Umbilical cord (tissue), 2 donors: ENCODE data around the gene LMBR1. TPM values are rescaled to one million over a fixed set of nuclear protein-coding genes. Genes with fewer than 3 reads are reported as not detected.
"Not testable (repeated sequence)": the region's sequence is repeated elsewhere in the genome, so short reads cannot be mapped to it uniquely, and the experiment has no call there.

Experiments used
- DNase-seq: peaks from one replicate; pipeline ENCODE4 v3.0.0-alpha.2; 2015; ENCODE audit warnings: low spot score
- total RNA-seq: library from RNA; depleted of rRNA; stranded (reverse); fragments of >200 nt; gene quantifications from one replicate; pipeline ENCODE4 v1.2.3, GENCODE V29; 2014; ENCODE audit warnings: low replicate concordance; ENCODE audit not compliant: insufficient read depth

The LMBR1 gene
- total RNA-seq, 1 donor from 2014 or later = 56.3 TPM

DNA sequence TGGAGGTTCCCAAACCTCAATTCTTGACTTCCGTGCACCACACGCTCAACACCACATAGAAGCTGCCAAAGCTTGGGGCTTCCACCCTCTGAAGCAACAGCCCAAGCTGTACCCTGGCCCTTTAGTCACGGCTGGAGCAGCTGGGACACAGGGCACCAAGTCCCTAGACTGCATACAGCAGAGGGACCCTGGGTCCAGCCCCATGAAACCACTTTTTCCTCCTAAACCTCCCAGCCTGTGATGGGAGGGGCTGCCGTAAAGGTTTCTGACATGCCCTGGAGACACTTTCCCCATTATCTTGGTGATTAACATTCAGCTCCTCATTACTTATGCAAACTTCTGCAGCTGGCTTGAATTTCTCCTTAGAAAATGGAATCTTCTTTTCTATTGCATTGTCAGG, 194.5 kb downstream of the LMBR1 start:
- DNase-seq = not testable (repeated sequence)

DNA sequence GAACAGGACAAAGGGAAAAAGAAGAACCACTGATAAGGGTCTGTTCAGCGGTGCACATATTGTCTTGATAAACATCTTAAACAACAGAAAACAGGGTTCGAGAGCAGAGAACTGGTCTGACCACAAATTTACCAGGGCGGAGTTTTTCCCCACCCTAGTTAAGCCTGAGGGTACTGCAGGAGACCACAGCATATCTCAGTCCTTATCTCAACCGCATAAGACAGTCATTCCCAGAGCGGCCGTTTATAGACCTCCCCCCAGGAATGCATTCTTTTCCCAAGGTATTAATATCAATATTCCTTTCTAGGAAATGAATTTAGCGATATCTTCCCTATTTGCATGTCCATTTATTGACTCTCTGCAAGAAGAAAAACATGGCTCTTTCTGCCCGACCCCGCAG, 195.7 kb downstream of the LMBR1 start:
- not testable (repeated sequence) for DNase-seq

DNA sequence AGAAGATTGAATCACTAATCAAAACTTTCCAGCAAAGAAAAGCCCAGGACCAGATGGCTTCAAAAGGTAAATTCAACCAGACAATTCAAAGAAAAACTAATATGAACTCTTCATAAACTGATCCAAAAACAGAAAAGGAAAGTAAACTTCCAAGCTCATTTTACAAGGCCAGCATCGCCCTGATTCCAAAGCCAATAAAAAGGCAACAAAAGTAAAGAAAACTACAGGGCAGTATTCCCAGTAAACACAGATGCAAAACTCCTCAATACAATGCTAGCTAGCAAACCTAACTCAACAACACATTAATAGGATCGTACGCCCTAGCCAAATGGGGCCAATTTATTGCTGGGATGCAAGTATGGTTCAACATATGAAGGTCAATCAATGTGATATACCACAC, 199.4 kb downstream of the LMBR1 start:
- no peak for DNase-seq

DNA sequence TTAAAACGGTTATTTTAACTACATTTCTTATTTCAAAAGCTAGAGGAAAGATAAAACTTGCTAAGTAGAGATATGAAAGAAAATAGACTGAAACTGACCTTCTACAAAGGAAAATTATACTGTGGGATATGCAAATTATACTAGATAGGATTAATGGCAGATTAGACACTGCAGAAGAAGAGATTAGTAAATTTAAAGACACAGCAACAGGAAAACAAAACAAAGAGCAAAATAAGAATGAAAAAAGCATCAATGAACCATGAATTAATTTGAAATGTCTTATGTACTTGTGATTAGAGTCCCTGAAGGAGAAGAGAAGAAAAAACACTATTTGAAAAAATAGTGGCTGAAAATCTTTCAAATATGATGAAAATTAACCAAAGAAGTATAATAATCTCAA, 200.1 kb downstream of the LMBR1 start:
- DNase-seq = no peak

DNA sequence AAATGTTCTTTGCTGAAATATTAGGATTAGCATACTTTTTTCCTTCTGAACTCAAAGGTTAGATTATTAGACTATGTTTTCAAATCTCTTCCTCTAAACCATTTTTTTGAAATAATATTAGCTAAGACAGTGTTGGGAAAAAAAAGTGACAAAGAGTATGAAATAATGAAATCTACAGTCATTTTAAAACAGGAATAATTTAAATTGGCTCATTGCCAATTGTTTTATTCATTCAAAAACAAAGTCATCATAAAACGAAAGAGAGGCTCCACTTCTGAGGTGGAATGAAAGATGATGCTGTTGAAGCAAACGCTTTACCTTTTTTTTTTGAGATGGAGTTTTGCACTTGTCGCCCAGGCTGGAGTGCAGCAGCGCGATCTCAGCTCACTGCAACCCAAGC, 201.2 kb downstream of the LMBR1 start:
- DNase-seq = no peak

DNA sequence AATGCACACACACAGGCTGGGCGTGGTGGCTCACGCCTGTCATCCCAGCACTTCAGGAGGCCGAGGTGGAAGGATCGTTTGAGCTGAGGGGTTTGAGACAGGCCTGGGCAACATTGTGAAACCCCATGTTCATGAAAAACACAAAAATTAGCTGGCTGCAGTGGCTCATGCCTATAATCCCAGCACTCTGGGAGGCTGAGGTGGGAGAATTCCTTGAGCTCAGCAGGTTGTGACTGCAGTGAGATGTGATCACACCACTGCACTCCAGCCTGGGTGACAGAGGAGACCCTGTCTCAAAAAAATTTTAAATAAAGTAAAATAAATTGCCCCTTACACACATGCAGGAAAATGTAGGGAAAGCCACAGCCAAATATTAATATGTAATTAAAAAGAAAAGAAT, 208.3 kb downstream of the LMBR1 start:
- DNase-seq = no peak

DNA sequence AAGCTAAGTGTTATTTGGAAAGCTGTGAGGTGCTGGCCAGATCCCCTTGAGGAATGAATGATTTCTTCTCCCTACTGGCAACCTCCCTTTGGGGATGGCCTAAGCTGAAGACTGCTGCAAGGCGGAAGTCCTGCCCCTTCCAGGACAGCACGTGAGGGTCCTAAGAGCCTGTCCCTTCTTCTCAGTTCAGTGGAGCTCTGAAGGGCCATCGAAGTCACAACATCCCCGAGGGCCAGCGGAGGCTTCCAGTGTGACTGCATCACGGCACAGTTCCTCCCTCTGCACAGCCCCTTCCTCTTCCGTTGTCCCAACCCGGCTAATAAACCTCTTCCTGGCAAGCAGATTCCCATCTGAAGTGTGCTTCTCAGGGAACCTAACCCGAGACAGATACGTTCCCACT, 208.7 kb downstream of the LMBR1 start:
- no peak for DNase-seq

DNA sequence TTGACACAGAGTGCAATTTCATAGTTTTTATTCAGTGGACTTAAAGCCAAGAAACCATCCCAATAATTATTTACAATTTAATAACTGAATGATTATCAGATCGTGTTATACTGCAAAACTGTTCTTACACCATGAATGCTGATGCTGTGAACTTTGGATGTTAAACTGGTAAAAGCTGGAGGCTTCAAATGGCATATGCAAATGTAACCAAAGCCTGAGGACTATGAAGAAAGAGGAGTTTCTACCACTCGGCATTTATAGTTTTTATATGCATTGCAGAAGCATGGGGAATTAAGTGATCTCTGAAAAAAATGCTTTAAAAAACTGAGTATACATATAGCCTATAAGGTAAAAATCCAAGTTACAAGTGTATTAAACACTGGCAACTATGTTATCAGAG, 210.1 kb downstream of the LMBR1 start:
- no peak for DNase-seq

DNA sequence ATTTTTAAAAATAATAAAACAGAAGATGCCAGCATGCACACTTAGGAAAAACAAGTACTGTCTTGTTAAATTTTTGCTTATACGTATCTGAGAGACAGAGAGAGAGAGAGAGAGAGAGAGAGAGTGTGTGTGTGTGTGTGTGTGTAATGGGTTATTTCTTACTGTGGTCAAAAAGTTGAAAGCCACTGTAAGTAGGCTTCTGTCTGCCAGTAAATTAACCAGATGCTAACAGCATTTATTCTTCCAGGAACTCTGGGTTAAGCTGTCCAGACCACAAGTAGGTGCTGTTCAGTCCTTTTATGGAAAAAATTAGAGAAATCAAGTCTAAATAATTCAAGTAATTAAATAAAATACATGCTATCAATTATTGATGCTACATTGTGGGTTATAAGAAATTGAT, 212.7 kb downstream of the LMBR1 start:
- peak; percentile 5 for DNase-seq

DNA sequence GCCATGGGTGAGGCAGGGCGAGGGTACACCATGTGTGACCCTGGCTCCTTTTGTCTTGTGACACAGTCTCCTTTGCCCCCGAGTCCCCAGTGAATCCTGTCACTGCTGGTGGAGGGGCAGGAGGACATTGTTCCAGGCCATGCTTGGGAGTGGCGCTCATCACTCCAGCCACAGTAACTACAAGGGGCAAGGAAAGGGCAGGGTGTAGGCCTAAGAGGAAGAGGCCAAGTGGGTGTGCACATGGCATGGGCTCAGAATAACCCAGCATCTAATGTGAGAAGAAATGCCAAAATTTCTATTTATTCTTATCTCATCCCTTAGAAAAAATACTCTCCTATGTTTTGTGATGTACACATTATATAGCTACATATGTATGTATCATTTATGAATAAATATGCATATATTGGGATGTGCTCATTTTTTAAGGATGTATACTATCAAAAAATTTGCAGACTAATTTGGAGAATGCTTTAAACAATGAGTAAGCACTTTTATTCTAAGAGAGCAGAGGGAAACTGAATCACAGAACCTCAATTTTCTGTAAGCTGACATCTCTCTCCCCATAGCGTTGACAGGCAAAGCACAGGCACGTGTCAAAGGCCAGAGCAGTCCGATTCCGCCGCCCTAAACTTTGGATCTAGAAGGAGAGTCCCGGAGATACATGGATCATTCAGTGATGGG, 215.5 kb downstream of the LMBR1 start:
- no peak for DNase-seq

DNA sequence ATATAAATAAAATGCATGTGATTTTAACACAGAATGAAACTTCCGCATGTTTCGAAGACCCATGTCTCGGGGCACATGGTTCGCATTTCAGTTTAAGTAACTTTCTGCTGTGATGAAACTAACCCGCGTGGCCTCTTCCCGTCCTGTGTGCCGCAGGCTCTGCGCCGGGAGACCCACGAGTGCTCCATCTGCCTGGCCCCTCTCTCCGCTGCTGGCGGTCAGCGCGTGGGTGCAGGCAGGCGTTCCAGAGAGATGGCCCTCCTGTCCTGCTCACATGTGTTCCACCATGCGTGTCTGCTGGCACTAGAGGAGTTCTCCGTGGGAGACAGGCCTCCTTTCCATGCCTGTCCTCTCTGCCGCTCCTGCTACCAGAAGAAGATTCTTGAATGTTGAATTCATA, 216.7 kb downstream of the LMBR1 start:
- no peak for DNase-seq

DNA sequence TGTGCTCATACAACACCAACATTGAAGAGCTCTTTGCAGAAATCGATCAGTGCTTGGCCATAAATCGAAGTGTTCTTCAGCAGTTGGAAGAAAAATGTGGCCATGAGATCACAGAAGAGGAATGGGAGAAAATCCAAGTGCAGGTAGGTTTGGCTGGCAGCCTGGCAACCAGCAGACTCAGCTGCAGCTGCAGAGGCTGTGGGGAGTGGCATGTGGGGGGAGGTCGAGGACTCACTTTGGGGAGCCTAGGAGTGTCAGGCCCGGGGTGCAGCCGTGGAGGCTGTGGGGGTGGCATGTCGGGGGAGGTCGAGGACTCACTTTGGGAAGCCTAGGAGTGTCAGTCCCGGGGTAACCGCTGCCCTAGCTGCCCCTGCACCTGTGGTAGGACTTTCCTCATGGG, 217.3 kb downstream of the LMBR1 start:
- no peak for DNase-seq

DNA sequence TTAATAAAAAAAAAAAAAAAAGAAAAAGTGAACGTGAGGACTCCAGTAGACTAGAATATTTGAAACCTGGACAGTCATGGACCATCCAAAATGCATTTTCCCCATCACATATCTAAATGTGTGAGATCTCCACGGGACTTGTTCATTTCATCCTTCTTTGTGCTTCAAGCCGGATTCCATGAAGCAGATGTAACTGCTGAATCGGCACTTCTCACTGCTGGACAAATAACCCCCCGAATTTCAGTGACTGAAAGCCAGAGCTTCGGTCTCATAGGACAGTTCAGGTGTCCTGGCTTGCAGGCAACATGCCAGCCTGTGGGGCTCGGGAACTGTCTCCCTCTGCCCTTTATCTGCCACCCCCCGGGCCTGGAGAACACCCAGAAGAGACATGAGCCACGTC, 219.1 kb downstream of the LMBR1 start:
- DNase-seq = no peak

DNA sequence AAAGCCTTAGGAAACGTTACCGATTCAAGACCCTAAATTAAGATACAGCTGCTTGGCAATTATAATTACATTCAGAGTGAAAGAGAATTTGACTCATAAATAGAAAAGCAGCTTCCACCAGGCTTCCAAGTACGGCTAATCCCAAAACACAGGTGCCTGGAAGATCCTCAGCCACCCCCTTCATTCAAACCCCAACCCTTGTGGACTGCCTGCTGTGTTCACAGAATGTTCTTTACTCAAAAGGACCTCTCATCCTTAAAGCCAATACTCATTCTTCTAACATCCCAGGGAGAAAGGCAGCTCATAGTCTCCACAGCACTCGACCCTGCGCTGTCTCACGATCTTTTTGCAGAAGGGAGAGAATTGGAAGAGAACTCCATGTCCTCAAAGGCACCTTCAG, 219.5 kb downstream of the LMBR1 start:
- DNase-seq = no peak

DNA sequence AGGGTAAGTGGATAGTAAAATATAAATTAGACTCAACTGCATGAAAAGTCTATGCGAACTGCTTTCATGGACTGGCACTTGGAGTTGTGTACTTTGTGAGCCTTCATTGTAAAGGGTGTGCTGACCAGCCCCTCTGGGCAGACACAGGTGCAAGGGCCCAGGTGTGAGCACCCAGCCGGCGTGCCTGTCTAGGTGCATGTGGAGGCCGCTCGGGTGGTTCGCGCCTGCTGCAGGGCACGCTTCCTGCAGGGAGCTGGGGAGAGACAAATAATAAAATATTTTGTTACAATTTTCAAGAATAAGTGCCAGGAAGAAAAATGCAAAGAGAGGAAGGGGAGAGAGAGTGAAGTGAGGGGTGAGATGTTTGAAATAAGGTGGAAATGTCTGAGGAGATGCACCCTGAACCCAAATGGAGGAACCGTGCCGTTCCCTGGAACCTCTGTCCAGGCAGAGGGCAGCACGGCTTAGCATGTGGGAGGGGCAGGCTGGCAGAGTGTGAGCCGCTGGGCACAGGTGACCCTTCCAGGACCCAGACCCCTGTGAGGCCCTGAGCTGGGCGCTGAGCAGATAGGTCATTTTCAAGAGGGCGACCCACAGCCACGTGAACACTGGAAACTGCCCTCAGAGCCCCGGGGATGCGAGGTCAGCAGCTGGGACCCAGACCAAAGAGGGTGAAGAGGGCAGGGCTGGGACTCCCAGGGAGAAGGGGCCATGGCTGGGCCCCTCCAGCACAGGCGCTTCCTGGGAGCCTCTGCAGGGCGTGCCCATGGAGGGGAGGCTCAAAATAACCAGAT, 223.8 kb downstream of the LMBR1 start:
- no peak for DNase-seq

DNA sequence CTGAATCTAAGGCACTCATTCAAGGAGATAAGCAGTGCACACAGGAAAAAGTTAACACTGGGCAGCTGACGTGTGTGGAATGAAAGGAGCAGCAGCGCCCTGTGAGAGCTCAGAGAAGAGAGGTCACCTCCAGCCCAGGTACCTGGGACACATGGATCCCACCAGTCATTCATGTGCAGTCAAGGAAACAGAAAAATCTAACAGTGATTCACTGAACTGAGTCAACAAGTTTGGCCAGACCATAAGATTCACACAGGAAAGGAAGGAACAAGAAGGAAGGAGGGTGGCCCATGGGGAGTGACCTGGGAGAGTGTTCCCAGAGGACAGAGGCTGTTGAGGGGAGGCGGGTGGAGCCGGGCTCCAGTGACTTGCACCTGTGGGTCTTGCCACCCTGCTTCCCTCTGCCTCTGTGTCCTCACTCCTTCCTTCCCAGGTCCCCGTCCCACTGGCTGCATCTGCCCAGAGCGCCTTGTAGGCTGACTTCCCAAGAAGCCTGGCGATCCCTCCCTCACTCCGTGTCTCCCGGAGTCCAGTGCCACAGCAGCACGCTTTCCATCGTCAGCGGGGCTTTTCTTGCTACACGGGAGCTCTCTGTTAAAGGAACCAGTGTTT, 224.7 kb downstream of the LMBR1 start:
- no peak for DNase-seq

DNA sequence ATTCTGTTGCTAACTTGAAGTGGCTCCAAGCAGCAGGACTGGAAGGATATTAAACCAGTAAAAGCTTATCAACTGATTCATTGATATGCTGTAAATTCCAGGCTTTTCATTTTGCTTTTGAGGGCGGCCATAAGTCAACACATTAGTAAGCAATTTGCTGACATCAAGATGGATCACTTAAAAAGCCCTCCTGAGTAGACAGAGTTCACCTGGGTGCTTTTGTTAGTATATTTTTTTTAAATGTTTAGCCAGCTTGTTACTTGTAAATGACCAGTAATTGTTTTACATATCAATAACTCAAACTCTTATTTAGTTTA, 225.9 kb downstream of the LMBR1 start:
- DNase-seq = no peak

DNA sequence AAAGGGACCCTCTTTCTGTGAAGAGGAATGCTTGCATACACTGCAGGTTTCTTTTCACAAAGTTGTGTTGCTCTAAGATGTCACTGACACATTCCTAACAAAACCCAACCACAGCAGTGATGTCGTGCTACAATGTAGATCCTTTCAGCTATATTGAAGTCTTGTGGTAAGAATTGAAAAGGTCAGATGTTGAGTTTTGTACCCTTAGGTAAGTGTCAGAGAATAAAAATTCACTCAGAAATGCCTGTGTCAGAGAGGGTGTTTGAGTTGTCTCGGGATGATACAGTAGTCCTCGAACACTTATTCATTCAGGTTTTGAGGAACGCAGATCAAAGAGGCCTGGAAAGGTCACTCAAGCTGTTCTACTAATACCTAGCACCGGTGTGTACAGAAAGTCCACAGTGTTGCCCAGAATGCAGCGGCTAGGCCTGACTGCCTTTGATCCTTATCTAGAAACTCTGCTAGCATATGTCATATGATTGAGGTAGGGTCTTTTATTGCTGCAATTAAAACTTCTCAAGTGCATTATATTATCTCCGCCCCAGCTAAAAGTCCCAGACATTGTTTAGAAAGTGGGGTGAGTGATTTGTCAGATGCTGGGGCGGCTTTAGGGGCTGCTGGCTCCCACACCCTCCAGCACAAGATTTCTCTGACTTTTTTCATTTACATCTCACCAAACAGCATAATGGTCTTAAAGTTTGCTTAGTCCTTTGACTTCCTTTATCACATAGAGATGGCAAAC, 226.4 kb downstream of the LMBR1 start:
- DNase-seq = no peak

DNA sequence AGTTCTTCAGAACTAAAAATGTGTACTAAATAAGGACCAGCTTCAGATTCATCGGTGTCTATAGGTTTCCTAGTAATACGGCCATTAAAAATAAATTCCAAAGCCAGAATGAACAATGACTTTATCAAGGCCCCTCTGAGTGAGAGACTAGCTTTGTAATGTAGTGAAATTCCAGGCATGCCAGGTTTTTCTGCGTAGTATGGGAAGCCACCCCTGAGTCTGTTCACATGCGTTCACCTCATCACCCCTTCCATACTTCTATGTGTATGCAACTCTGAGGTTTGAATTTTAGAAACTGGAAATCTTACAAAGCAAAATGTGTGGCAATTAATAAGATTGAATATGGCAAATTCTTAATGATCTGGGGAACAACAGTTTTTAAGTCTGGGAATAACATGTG, 227.9 kb downstream of the LMBR1 start:
- no peak for DNase-seq

DNA sequence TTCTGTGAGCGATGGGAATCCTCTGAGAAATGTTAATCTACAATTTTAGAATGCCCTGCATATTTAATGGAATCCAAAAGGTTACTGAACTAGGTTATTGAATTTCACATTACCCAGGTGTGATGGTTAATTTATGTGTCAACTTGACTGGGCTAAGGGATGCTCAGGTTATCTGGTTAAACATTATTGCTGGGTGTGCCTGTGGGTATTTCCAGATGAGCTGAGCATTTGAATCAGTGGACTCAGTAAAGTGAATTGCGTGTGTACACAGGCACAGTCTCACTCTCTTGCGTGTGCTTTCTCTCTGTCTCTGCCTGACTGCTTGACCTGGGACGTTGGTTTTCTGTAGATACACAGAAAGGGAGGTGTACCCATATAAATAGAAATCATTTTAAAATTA, 230.7 kb downstream of the LMBR1 start:
- no peak for DNase-seq

DNA sequence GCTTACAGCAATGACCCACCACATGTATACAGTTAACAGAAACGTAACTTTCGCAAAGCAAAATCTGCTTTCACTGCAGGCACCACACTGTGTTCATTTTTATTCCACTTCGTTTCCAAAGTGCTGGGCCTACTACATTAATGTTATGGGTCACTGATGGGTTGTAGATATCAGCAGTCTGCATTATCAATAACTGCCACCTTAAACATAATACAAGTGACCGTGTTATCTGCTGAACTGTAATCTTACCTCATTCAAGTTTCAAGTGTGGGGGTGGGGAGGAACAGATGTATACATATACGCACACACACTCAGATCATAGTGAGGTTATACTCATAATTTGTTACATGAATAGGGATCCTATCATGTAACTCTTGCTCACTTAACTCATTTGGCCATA, 231.3 kb downstream of the LMBR1 start:
- DNase-seq = no peak

DNA sequence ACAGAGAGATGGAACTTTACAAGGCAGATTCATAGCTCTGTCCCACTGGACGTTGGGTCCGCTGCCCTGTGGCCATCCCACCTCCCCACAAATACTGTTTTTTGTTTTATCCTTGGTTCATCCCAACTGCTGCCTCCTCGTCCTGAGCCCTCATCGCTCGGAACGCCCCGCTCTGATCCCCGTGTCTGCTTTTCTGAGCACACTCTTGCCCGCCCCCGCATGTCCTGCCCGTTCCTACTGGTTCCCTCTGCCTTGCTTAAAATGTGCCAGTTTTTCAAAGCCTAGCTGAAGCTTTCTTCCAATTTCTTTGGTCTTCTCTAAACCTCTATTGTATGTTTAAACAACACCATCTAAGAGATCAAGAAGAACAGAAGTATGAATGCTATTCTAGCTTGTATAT, 233.0 kb downstream of the LMBR1 start:
- DNase-seq = no peak

DNA sequence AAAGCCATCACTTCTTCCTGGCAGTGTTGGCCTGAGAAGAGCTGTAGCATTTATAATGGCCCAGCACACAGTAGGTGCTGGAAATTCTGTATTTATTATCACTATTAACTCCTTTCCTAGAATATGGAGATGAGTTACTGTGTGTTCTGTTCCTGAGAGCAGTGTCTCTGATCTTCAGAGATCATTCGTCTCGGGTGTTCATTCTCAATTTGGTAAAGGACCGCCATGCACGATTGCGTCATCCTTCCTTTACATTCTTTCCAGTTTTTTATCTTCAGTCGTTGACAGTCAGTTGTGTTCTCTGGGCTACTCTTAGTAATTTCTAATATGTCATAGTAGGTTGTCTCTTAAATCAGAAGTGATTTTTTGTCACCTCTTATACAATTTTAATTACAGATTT, 233.8 kb downstream of the LMBR1 start:
- no peak for DNase-seq
